ENCODE measurements around the gene BBS9.

Gene BBS9

GRCh38 chr7:33346055-33346454, 216.7 kb downstream of the BBS9 start:
- TF ChIP-seq CTCF (IDR thresholded peaks at IDR 0.05; ENCODE audit: extremely low read depth, insufficient read depth, missing control alignments): no peak
- DNase-seq (ENCODE audit: low spot score): no peak
- in situ Hi-C loops (cut with MboI; ENCODE audit: low pct_unique_long_range_greater_than_20kb, low sequenced_read_pairs, unreplicated experiment): no loop called here

GRCh38 chr7:33350577-33350976, 221.2 kb downstream of the BBS9 start:
- in situ Hi-C loops (cut with MboI; ENCODE audit: low pct_unique_long_range_greater_than_20kb, low sequenced_read_pairs, unreplicated experiment): no loop called here
- no peak for DNase-seq (ENCODE audit: low spot score)
- no peak for TF ChIP-seq CTCF (IDR thresholded peaks at IDR 0.05; ENCODE audit: extremely low read depth, insufficient read depth, missing control alignments)

GRCh38 chr7:33351709-33352108, 222.3 kb downstream of the BBS9 start:
- TF ChIP-seq CTCF (IDR thresholded peaks at IDR 0.05; ENCODE audit: extremely low read depth, insufficient read depth, missing control alignments): no peak
- in situ Hi-C loops (cut with MboI; ENCODE audit: low pct_unique_long_range_greater_than_20kb, low sequenced_read_pairs, unreplicated experiment): no loop called here
- no peak for DNase-seq (ENCODE audit: low spot score)

- DNase-seq (ENCODE audit: low spot score): no peak
- in situ Hi-C loops (cut with MboI; ENCODE audit: low pct_unique_long_range_greater_than_20kb, low sequenced_read_pairs, unreplicated experiment): no loop called here
- TF ChIP-seq CTCF (IDR thresholded peaks at IDR 0.05; ENCODE audit: extremely low read depth, insufficient read depth, missing control alignments): no peak
These were observed 224.8 kb downstream of the BBS9 start for GRCh38 chr7:33354201-33354600.

GRCh38 chr7:33355386-33355785, 226.0 kb downstream of the BBS9 start:
- in situ Hi-C loops (cut with MboI; ENCODE audit: low pct_unique_long_range_greater_than_20kb, low sequenced_read_pairs, unreplicated experiment): no loop called here
- no peak for TF ChIP-seq CTCF (IDR thresholded peaks at IDR 0.05; ENCODE audit: extremely low read depth, insufficient read depth, missing control alignments)
- DNase-seq (ENCODE audit: low spot score): no peak

- no peak for TF ChIP-seq CTCF (IDR thresholded peaks at IDR 0.05; ENCODE audit: extremely low read depth, insufficient read depth, missing control alignments)
- in situ Hi-C loops (cut with MboI; ENCODE audit: low pct_unique_long_range_greater_than_20kb, low sequenced_read_pairs, unreplicated experiment): no loop called here
- DNase-seq (ENCODE audit: low spot score): no peak
These were observed 227.0 kb downstream of the BBS9 start for GRCh38 chr7:33356336-33356735.

- DNase-seq (ENCODE audit: low spot score): no peak
- in situ Hi-C loops (cut with MboI; ENCODE audit: low pct_unique_long_range_greater_than_20kb, low sequenced_read_pairs, unreplicated experiment): no loop called here
- TF ChIP-seq CTCF (IDR thresholded peaks at IDR 0.05; ENCODE audit: extremely low read depth, insufficient read depth, missing control alignments): no peak
These were observed 228.5 kb downstream of the BBS9 start for GRCh38 chr7:33357846-33358245.
